Measurements from ENCODE around the gene TWF1. TPM values are rescaled to one million over a fixed set of nuclear protein-coding genes. Genes with fewer than 3 reads are reported as not detected.

Gene TWF1
- total and polyA plus RNA-seq, 9 of the 15 experiments (the other 6 are each of a cell fraction or from before 2014, with no cell fraction given), result 10.3 to 29.4 (median 23.4) TPM

DNA sequence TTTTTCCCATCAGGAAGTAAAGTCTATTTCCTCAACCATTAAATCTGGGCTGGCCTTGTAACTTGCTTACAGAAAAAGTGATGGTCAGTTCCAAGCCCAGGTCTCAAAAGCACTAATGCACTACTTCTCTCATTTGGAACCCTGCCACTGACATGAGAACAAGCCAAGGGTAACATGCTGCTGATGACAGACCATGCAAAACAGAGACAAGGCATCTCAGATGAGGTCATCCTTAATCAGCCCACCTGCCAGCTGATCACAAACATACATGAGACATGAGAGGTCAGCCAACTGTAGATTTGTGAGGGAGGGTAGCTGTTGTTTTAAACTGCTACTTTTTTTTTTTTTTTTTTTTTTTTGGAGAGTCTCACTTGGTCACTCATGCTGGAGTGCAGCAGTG, 16.2 kb downstream of the TWF1 start (continued):
- peak; percentile 78 for TF ChIP-seq JUN (IDR thresholded peaks at IDR 0.05; ENCODE audit: borderline replicate concordance, low read depth, low read length)
- no peak for TF ChIP-seq JUN (CRISPR knock-in tag; IDR thresholded peaks at IDR 0.05; ENCODE audit: borderline replicate concordance)
- no peak for TF ChIP-seq TAF9B (IDR thresholded peaks at IDR 0.05; ENCODE audit: partially characterized antibody)
- no peak for TF ChIP-seq ZNF174 (CRISPR knock-in tag; IDR thresholded peaks at IDR 0.05)
- TF ChIP-seq EP400 (IDR thresholded peaks at IDR 0.05), result no peak
- no peak for TF ChIP-seq NR4A1 (CRISPR knock-in tag; IDR thresholded peaks at IDR 0.05)
- no peak for TF ChIP-seq NR4A1 (tag; IDR thresholded peaks at IDR 0.05)
- TF ChIP-seq, protein P1, sequence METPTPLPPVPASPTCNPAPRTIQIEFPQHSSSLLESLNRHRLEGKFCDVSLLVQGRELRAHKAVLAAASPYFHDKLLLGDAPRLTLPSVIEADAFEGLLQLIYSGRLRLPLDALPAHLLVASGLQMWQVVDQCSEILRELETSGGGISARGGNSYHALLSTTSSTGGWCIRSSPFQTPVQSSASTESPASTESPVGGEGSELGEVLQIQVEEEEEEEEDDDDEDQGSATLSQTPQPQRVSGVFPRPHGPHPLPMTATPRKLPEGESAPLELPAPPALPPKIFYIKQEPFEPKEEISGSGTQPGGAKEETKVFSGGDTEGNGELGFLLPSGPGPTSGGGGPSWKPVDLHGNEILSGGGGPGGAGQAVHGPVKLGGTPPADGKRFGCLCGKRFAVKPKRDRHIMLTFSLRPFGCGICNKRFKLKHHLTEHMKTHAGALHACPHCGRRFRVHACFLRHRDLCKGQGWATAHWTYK (CRISPR knock-in tag; IDR thresholded peaks at IDR 0.05), result no peak
- TF ChIP-seq IRF2 (CRISPR knock-in tag; IDR thresholded peaks at IDR 0.05), result no peak
- TF ChIP-seq KLF6 (CRISPR knock-in tag; IDR thresholded peaks at IDR 0.05; ENCODE audit: borderline replicate concordance), result no peak
- 0 out of 2 replicates have a peak, but pooled peaks have one; percentile 30 for TF ChIP-seq FOSL1 (tag; conservative IDR thresholded peaks at IDR 0.05)
- no peak for TF ChIP-seq BRD4 (IDR thresholded peaks at IDR 0.05)
- no peak for TF ChIP-seq MEF2A (IDR thresholded peaks at IDR 0.05; ENCODE audit: control insufficient read depth, low read depth, low read length)
- TF ChIP-seq SNIP1 (IDR thresholded peaks at IDR 0.05; ENCODE audit: low read depth), result no peak
- TF ChIP-seq, protein P2, sequence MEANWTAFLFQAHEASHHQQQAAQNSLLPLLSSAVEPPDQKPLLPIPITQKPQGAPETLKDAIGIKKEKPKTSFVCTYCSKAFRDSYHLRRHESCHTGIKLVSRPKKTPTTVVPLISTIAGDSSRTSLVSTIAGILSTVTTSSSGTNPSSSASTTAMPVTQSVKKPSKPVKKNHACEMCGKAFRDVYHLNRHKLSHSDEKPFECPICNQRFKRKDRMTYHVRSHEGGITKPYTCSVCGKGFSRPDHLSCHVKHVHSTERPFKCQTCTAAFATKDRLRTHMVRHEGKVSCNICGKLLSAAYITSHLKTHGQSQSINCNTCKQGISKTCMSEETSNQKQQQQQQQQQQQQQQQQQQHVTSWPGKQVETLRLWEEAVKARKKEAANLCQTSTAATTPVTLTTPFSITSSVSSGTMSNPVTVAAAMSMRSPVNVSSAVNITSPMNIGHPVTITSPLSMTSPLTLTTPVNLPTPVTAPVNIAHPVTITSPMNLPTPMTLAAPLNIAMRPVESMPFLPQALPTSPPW (CRISPR knock-in tag; IDR thresholded peaks at IDR 0.05), result no peak
- TF ChIP-seq NFIX (CRISPR knock-in tag; IDR thresholded peaks at IDR 0.05; ENCODE audit: low read depth), result no peak
- TF ChIP-seq NCOA4 (IDR thresholded peaks at IDR 0.05; ENCODE audit: partially characterized antibody), result no peak
- TF ChIP-seq CAMTA2 (CRISPR knock-in tag; conservative IDR thresholded peaks at IDR 0.05), result no peak
- no peak for TF ChIP-seq ZC3H8 (IDR thresholded peaks at IDR 0.05)
- no peak for TF ChIP-seq MTF1 (CRISPR knock-in tag; IDR thresholded peaks at IDR 0.05; ENCODE audit: borderline replicate concordance)
- no peak for TF ChIP-seq HSF4 (CRISPR knock-in tag; IDR thresholded peaks at IDR 0.05; ENCODE audit: borderline replicate concordance)
